Activated CD4-positive, alpha-beta T cell treated with anti-CD3 and anti-CD28 coated beads, Interleukin-2, amount 50 U/mL, for 16 hours (primary cell): ENCODE data around the gene ABCA5.

Experiments
- DNase-seq: peaks from one replicate; pipeline ENCODE4 v3.0.0-alpha.2; 2020

Gene ABCA5

DNA sequence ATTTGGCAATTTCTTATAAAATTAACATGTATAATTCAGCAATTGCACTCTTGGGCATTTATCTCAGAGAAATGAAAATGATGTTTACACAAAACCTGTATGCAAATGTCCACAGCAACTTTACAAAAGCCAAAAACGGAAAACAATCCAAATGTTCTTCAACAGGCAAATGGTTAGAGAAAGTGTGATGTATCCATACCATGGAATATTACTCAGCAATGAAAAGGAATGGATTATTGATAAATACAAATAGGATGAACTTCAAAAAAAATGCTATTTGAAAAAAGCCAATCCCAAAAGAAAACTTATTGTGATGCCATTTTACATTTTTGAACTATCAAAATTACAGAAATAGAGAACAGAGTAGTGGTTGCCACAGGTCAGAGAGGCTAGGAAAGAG lies 61.1 kb downstream of the ABCA5 start:
- no peak for DNase-seq

GRCh38 chr17:69254187-69254586 lies 72.7 kb downstream of the ABCA5 start:
- no peak for DNase-seq

DNA sequence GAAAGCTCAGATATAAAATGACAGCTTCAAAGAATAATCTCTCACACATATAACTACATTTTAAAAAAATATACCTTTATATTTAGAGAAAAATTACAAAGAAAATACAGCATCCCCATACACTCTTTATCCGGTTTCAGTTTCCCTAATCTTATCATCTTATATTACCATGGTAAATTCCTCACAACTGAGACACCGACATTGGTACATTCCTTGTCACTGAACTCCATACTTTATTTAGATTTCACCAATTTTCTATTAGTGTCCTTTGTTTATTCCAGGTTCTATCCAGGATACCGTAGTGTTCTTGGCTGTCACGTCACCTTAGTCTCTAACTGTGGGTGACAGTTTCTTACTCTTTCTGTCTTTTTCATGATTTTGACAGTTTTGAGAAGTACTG lies 76.3 kb downstream of the ABCA5 start:
- DNase-seq = no peak

GRCh38 chr17:69246726-69247375 lies 80.1 kb downstream of the ABCA5 start:
- DNase-seq = peak; percentile 32

GRCh38 chr17:69246202-69246601 lies 80.7 kb downstream of the ABCA5 start:
- DNase-seq = no peak

DNA sequence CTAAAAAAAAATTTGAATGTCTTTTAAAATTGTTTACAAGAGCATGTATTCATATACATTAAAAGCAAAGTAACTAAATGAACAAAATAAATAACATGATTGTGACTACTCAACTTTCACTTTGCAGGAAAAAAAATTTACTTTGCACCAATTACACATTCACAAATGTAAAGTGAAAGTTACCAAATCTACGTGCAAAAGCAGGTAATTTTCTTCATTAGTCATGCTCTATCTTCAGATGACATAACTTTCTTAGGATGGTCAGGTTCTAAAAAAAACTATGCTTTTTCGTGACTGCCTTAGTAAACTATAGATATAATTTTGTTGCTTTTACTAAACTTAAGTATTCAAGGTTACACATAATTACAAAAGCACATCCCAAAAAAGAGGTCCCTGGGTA lies 81.3 kb downstream of the ABCA5 start:
- DNase-seq = no peak

DNA sequence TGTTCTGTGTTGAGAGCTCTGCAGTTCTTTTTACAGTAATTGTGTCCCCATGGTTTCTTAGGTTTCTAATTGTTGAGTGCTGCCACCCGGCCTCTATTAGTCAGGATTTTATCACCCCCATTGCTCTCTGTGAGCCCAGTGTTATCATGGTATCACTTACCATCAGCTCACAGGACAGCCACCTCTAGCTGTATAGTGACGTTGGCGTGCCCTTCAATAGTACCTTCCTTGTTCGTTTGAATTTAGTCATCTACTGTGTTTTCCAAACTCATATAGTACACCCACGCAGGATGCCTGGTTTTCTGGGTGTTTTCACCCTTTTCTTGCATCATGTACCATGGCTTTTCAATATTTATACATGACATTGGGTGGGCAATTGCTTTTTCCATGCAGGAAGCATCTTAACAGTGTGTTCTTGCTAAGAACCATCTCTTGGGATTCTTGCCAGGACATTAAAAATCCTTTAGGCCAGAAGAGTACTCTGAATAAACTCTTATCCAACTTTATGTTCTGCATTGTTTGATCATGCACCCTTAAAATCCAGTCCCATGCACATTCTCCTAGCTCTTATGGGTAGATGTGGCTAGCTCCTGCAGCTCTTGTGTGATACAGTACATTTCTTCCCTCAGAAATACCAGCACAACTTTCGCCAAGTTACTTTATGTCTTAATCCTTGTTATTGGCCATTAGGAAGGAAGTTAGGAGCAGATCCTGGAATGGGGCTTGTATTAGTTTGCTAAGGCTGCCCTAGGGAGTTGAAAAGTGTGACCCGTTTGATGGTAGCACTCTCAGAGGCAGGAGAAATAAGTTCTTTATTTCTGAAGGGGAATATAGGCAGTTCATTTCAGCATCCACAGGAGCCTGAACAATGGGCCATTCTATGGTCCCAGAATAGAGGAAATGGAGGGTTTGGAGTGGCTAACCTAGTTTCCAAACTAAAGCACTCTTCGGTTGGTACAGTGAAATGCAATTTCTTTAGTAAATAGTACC lies 87.0 kb downstream of the ABCA5 start:
- no peak for DNase-seq

DNA sequence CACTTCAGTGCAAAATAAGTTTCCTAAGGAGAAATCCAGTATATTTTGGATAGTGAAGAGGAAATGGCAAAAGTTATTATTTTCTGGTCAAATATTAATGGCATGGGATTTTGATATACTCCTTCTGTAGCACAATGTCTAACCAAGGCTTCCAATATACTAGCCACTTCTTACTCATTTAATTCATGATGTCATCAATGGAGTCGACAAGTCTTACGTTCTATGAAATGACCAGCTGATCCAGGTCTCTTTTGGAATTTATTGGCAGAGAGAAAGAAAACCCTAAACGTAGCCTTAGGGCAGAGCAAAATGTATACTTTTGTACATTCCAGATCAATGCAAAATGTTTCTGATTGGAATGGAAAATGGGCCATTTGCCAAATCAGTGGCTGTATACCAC lies 90.0 kb downstream of the ABCA5 start:
- DNase-seq = no peak

DNA sequence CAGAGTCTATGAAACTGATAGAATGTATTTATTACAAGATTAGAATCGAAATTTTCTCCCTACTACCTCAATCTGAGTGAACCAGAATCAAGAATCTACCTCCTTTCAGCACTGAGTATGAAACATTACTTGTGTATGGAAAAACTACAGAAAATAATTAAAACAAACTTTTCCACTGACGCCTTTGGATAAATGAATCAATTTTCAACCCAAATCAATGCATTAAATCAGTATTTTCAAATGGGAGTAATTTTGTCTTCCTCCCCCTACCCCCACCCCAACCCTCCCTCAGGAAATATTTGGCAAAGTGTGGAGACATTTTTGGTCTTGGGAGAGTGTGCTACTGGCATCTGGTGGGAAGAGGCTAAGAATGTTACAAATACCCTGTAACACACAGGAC lies 90.5 kb downstream of the ABCA5 start:
- no peak for DNase-seq

GRCh38 chr17:69235338-69236058 lies 91.4 kb downstream of the ABCA5 start:
- DNase-seq = peak; percentile 74

GRCh38 chr17:69232650-69233049 lies 94.3 kb downstream of the ABCA5 start:
- no peak for DNase-seq

DNA sequence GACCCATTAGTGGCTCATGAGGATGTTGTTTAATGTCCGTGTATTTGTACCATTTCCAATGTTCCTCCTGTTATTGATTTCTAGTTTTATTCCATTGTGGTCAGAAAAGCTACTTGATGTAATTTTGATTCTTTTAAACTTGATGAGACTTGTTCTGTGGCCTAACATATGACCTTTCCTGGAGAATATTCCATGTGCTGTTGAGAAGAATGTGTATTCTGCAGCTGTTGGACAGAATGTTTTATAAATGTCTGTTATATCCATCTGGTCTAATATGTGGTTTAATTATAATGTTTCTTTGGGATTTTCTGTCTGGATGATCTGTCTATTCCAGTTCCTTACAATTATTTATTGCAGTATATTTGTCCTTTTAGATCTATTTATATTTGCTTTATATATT lies 95.4 kb downstream of the ABCA5 start:
- DNase-seq = no peak

GRCh38 chr17:69230939-69231338 lies 96.0 kb downstream of the ABCA5 start:
- no peak for DNase-seq

GRCh38 chr17:69228576-69228975 lies 98.4 kb downstream of the ABCA5 start, which contains the start of gene ABCA10:
Gene ABCA10, minus strand, starts transcription at chr17:69228824. Its CDS starts 3,466 bp downstream, at chr17:69225358.
- DNase-seq = no peak

GRCh38 chr17:69228018-69228417 lies 98.9 kb downstream of the ABCA5 start:
- DNase-seq = no peak

GRCh38 chr17:69227541-69227940 lies 99.4 kb downstream of the ABCA5 start:
- no peak for DNase-seq

- DNase-seq = no peak
These were observed 103.1 kb downstream of the ABCA5 start for GRCh38 chr17:69223809-69224208.

DNA sequence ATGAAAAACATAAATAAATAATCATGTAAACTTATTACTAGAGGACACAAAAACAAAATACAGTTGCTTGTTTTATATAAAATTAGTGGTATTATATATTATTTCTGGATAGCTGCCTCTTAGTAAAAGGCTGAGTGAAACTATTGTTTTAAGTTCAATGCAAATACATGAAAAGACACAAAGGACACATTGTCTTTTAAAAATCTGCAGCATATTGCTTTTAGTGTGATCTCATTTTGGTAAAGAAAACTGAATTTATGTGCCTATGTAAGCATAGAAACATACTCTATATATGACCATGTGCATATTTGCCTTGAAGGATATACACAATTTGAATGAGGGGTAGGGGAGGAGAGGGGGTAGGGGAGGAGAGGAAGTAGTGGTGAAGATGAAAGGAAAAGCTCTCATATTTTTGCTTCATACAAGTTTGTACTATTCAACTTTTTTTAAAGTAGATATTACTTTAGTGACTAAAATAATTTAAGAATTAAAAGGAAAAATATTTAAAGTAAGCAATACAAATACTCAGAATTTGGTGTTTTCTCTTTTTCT lies 104.2 kb downstream of the ABCA5 start:
- DNase-seq = no peak

DNA sequence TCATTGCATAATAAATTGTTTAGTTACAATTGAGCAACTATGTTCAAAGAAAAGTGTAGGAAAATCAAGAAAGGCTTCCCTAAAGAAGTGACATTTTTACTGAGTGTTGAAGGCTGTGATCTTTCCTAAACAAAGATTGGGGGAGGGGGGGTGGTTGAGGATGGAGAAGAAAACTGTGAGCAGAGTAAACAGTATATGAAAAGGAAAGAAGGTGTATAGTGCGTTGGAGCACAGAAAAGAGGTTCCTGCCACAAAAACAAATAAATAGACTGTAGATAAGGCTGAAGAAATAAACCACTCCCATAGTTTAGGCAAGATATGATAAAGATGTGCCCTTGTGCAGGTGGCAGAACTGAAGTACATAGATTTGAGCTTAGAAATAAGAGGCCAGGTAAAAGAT lies 106.8 kb downstream of the ABCA5 start:
- no peak for DNase-seq

DNA sequence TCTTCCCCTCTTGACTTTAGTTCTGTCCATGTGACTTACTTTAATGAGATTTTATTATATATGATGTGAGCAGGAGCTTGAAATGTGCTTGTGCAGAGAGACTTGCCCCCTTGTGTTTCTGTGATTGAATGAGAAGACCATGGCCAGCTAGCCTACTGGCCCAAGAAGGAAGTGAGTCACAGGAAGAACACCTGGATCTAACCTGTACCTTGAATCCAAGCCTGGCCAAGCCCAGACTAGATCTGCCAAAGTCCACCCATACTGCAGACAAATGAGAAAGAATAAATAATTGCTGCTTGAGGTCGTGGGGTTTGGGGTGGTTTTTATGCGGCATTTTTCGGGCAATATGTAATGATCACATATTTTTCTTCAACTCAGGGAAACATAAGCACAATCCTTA lies 107.9 kb downstream of the ABCA5 start:
- no peak for DNase-seq

GRCh38 chr17:69213059-69213813 lies 113.7 kb downstream of the ABCA5 start:
- no peak for DNase-seq

DNA sequence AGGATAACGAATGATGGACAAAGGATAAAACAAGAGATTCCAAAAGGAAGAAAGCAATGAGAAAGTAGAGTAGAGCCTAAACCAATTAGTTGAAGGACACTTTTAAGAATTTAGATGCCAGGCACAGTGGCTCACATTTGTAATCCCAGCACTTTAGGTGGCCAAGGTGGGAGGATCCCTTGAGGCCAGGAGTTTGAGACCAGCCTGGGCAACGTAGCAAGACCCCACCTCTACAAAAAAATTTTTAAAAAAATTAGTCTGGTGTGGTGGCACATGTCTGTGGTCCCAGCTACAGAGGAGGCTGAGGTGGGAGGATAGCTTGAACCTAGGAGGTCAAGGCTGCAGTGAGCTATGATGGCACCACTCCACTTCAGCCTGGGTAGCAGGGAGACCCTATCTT lies 118.3 kb downstream of the ABCA5 start:
- DNase-seq = no peak
